ENCODE measurements around the gene PLA2G2C.

DNA sequence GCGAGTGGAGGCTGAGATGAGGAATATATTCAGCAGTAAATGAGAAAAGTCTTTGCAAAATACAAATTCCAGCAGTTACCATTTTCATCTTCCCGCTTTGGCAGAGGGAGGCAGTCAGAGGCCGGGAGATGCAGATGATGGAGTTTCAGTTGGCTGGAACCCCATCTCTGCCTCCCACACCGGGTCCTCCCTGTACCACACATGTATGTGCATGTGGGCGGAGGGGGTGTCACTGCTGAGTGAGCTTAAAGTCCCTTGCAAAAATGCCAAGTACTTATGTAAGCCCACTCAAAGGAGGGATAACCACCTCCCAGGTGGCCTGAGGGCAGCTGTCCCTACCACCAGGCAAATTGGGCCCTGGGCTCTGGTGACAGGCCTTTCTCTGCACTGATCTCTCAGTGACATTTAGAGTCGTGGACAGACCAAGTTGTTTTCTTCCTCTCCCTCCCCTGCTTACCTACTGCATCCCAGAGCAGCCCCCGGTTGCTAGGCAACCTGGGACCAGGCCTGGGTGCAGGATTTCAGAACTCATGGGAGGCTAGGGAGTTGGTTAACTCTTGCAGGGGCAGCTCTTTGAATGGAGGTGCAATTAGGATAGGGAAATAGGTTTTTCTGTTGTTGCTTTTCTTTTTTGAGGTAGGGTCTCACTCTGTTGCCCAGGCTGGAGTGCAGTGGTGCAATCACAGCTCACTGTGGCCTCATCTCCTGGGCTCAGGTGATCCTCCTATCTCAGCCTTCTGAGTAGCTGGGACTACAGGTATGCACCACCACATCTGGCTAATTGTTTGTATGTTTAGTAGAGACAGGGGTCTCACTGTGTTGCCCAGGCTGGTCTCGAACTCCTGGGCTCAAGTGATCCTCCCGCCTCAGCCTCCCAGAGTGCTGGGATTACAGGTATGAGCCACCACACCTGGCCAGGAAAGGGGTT is 17.5 kb downstream of the PLA2G2C start:
- TF ChIP-seq CTCF (IDR thresholded peaks at IDR 0.05) (no peak), EP300 (IDR thresholded peaks at IDR 0.05) (no peak)
